Thoracic aorta (tissue), 2 donors: ENCODE results near the gene MCF2L2. TPM values are rescaled to one million over a fixed set of nuclear protein-coding genes. Genes with fewer than 3 reads are reported as not detected.

Experiments
- ATAC-seq: fragments of 150-250 bp; one replicate; pipeline ENCODE4 v1.8.0; 2017; ENCODE audit warnings: low read depth; ENCODE audit not compliant: insufficient number of reproducible peaks, low FRiP score
- DNase-seq: peaks from one replicate; pipeline ENCODE4 v3.0.0-alpha.2; 2020; ENCODE audit warnings: low spot score
- H3K27ac ChIP-seq, 2 donors: fragments of 200-600 bp; sonication (generic); 1 replicate in 1 of 2; 2 replicates in 1 of 2; pipeline ENCODE4 v1.5.1; 2016; ENCODE audit warnings: mild to moderate bottlenecking in 2 of 2, moderate library complexity in 2 of 2
- H3K27me3 ChIP-seq: fragments of 200-600 bp; sonication (generic); replicated peaks from 2 replicates; pipeline ENCODE4 v1.6.0; 2016; ENCODE audit warnings: mild to moderate bottlenecking; ENCODE audit not compliant: insufficient read depth
- H3K36me3 ChIP-seq: fragments of 200-600 bp; sonication (generic); one replicate; pipeline ENCODE4 v1.5.1; 2016
- H3K4me1 ChIP-seq, 2 donors: fragments of 200-600 bp; sonication (generic); 1 replicate in 1 of 2; 2 replicates in 1 of 2; pipeline versions ENCODE4 v1.5.1 to v1.6.0; 2016; ENCODE audit warnings: low read depth in 2 of 2, mild to moderate bottlenecking in 1 of 2; ENCODE audit not compliant: control insufficient read depth in 1 of 2
- H3K4me3 ChIP-seq: fragments of 200-600 bp; sonication (generic); 2 replicates; pipeline ENCODE4 v1.5.1; 2016; ENCODE audit warnings: mild to moderate bottlenecking
- H3K9me3 ChIP-seq: fragments of 200-600 bp; sonication (generic); 2 replicates; pipeline ENCODE4 v1.5.1; 2016
- CTCF ChIP-seq: fragments of 200-600 bp; sonication (generic); IDR thresholded peaks from one replicate; pipeline ENCODE4 v1.5.1; 2019; ENCODE audit warnings: antibody characterized with exemption
- total RNA-seq, 2 donors: library from RNA; depleted of rRNA; stranded (reverse); fragments of >200 nt; gene quantifications; one replicate each; pipeline versions ENCODE4 v1.1.0 to v1.2.3, GENCODE V29; 2016

MCF2L2 gene
- total RNA-seq, 2 donors from 2014 or later: 0.85 to 1.5 TPM

- Histone ChIP-seq H3K36me3 (no peaks in the 10 kb centered on the region), H3K4me3 (no peak overlapping the region), H3K27me3 (no peaks in the 10 kb centered on the region), H3K4me1 (no peaks in the 10 kb centered on the region), H3K27ac (no peak overlapping the region), H3K9me3 (no peaks in the 10 kb centered on the region)
- DNase-seq: no peak
- TF ChIP-seq CTCF: no peak
- ATAC-seq: no peak
Measured at GRCh38 chr3:183410759-183411158, 17.7 kb downstream of the MCF2L2 start.

- TF ChIP-seq CTCF: no peak
- Histone ChIP-seq H3K27me3 (no peaks in the 10 kb centered on the region), H3K27ac (no peak overlapping the region), H3K36me3 (no peaks in the 10 kb centered on the region), H3K4me3 (no peak overlapping the region), H3K4me1 (no peaks in the 10 kb centered on the region), H3K9me3 (no peaks in the 10 kb centered on the region)
- no peak for DNase-seq
- ATAC-seq: no peak
Measured at GRCh38 chr3:183410280-183410679, 18.1 kb downstream of the MCF2L2 start.

GRCh38 chr3:183409219-183409618 is 19.2 kb downstream of the MCF2L2 start:
- no peak for TF ChIP-seq CTCF
- no peaks in the 10 kb centered on the region for H3K4me1 ChIP-seq
- no peak for ATAC-seq
- no peak overlapping the region for H3K4me3 ChIP-seq
- no peaks in the 10 kb centered on the region for H3K27me3 ChIP-seq
- DNase-seq: no peak
- no peaks in the 10 kb centered on the region for H3K36me3 ChIP-seq
- no peak overlapping the region for H3K27ac ChIP-seq
- no peaks in the 10 kb centered on the region for H3K9me3 ChIP-seq

DNA sequence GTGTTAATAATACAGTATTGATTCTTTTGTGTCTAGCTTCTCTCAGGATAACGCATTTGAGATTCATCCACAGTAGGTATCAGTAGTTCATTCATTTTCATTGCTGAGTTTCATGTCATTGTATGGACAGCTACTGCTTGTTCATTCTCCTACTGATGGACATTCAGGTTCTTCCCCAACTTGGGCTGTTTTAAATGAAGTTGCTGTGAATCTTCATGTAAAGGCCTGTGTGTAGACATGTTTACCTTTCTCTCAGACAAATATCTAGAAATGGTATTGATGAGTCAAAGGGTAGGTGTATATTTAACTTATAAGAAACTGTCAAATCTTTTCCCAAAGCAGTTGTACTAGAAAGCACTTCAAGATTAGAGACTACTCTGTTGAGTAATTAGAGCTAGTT is 26.7 kb downstream of the MCF2L2 start:
- Histone ChIP-seq H3K27me3 (no peaks in the 10 kb centered on the region), H3K27ac (no peak overlapping the region), H3K9me3 (no peaks in the 10 kb centered on the region), H3K36me3 (no peaks in the 10 kb centered on the region), H3K4me1 (no peaks in the 10 kb centered on the region), H3K4me3 (no peak overlapping the region)
- TF ChIP-seq CTCF: no peak
- no peak for DNase-seq
- no peak for ATAC-seq

DNA sequence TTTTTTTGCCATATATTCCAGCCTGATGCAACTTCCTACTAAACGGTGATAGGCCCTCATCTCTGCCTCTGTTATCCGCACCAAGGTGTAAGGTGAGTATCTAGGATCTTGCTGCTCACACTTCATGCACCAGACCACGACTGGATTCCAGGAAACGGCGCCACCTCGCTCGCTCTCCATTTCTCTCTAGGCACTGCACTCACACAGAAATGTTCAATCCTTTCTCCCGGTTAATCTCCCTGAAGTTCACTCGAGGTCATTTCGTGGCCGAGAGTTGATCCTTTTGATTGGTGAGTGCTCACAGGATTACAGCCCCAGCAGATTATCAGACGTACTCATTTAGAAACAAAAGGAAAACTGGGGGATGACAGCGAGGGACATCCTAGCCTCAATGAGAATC is 28.1 kb downstream of the MCF2L2 start:
- ATAC-seq: no peak
- no peaks in the 10 kb centered on the region for H3K4me1 ChIP-seq
- no peak overlapping the region for H3K4me3 ChIP-seq
- DNase-seq: no peak
- H3K27ac ChIP-seq: no peak overlapping the region
- H3K36me3 ChIP-seq: no peaks in the 10 kb centered on the region
- TF ChIP-seq CTCF: no peak
- no peaks in the 10 kb centered on the region for H3K27me3 ChIP-seq
- no peaks in the 10 kb centered on the region for H3K9me3 ChIP-seq
